Measurements from ENCODE around the gene SPPL2B. TPM values are rescaled to one million over a fixed set of nuclear protein-coding genes. Genes with fewer than 3 reads are reported as not detected.

The SPPL2B gene
- total RNA-seq, 1 donor from 2014 or later = 52.3 TPM

GRCh38 chr19:2350656-2351055 lies 22.2 kb downstream of the SPPL2B start:
- Histone ChIP-seq H3K4me3 (no peak overlapping the region), H3K27ac (no peak overlapping the region), H3K36me3 (peaks cover 37% of the 10 kb centered on the region), H3K27me3 (ENCODE audit: low read depth) (no peaks in the 10 kb centered on the region), H3K9me3 (no peaks in the 10 kb centered on the region), H3K4me1 (no peaks in the 10 kb centered on the region)
- DNase-seq (peak; percentile 32), ATAC-seq (no peak)
- no peak for TF ChIP-seq CTCF (IDR thresholded peaks at IDR 0.05)
- intact Hi-C loops (cut with DNase I) = no loop called here

DNA sequence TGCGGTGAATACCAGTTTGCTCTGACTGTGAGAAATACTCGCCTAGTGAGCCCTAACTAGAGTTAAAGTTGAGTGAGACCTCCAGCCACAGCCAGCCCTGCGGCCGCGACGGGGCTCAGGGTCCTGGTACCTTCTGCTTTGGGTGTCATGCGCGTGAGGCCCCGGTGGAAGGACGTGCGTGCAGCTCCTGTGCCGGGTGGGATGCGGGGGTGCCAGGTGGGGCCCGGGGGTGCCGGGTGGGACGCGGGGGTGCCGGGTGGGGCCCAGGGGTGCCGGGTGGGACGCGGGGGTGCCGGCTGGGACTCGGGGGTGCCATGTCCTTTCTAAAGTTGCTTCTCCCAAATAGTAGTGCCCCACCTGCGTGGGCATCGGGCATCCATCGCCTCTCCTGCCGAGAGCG lies 23.1 kb downstream of the SPPL2B start:
- Histone ChIP-seq H3K27ac (no peak overlapping the region), H3K27me3 (ENCODE audit: low read depth) (no peaks in the 10 kb centered on the region)
- no peak for TF ChIP-seq CTCF (IDR thresholded peaks at IDR 0.05)

GRCh38 chr19:2352121-2352520 lies 23.6 kb downstream of the SPPL2B start:
- DNase-seq (no peak), ATAC-seq (peak in 1 of 2 donors; percentile 10)
- no peak overlapping the region for H3K27ac ChIP-seq
- no peak for TF ChIP-seq CTCF (IDR thresholded peaks at IDR 0.05)
- H3K27me3 ChIP-seq (ENCODE audit: low read depth) = no peaks in the 10 kb centered on the region
- no peaks in the 10 kb centered on the region for H3K4me1 ChIP-seq
- H3K4me3 ChIP-seq = no peak overlapping the region
- H3K9me3 ChIP-seq = no peaks in the 10 kb centered on the region
- peaks cover 37% of the 10 kb centered on the region for H3K36me3 ChIP-seq
- intact Hi-C loops (cut with DNase I) = no loop called here

More for the DNA sequence above, 23.1 kb downstream of the SPPL2B start:
- H3K4me1 ChIP-seq = no peaks in the 10 kb centered on the region
- no peak overlapping the region for H3K4me3 ChIP-seq
- H3K9me3 ChIP-seq = no peaks in the 10 kb centered on the region
- ATAC-seq = peak in 1 of 2 donors; percentile 16
- H3K36me3 ChIP-seq = peaks cover 37% of the 10 kb centered on the region
- intact Hi-C loops (cut with DNase I) = no loop called here
- no peak for DNase-seq

GRCh38 chr19:2353159-2353886 lies 24.8 kb downstream of the SPPL2B start:
- DNase-seq = no peak
- Histone ChIP-seq H3K36me3 (peaks cover 37% of the 10 kb centered on the region), H3K9me3 (no peaks in the 10 kb centered on the region), H3K27me3 (ENCODE audit: low read depth) (no peaks in the 10 kb centered on the region), H3K27ac (no peak overlapping the region), H3K4me1 (no peaks in the 10 kb centered on the region), H3K4me3 (no peak overlapping the region)
- ATAC-seq = peak in 1 of 2 donors; percentile 23
- intact Hi-C loops (cut with DNase I) = no loop called here
- TF ChIP-seq CTCF (IDR thresholded peaks at IDR 0.05) = no peak

GRCh38 chr19:2353887-2354592 lies 25.6 kb downstream of the SPPL2B start:
- no peak overlapping the region for H3K27ac ChIP-seq
- no peaks in the 10 kb centered on the region for H3K9me3 ChIP-seq
- no peak for DNase-seq
- TF ChIP-seq CTCF (IDR thresholded peaks at IDR 0.05) = no peak
- intact Hi-C loops (cut with DNase I) = no loop called here
- peaks cover 37% of the 10 kb centered on the region for H3K36me3 ChIP-seq
- ATAC-seq = no peak
- no peak overlapping the region for H3K4me3 ChIP-seq
- no peaks in the 10 kb centered on the region for H3K27me3 ChIP-seq (ENCODE audit: low read depth)
- no peaks in the 10 kb centered on the region for H3K4me1 ChIP-seq

All from lower lobe of right lung (tissue), 2 donors.